OCI-LY7 (cell line): ENCODE results near the gene PNLDC1. TPM values are rescaled to one million over a fixed set of nuclear protein-coding genes. Genes with fewer than 3 reads are reported as not detected.
A peak's percentile ranks its signal among the peaks of the same experiment; 100 is the strongest.

ENCODE experiments used
- BruUV-seq: library from RNA; stranded (reverse); fragments of 400-500 nt; replicated peaks from 2 replicates; lab custom pipeline; 2021; lab: Mats Ljungman, UMichigan
- CTCF ChIA-PET: fragments of 300-600 bp; sonication (Branson Sonifier 250); formaldehyde crosslinking; loops from one replicate; lab custom pipeline; 2022; ENCODE audit warnings: antibody characterized with exemption; ENCODE audit not compliant: unreplicated experiment; lab: Charles Lee
- POLR2A ChIA-PET: fragments of 300-600 bp; sonication (Branson Sonifier 250); formaldehyde crosslinking; loops from one replicate; lab custom pipeline; 2022; ENCODE audit warnings: antibody characterized with exemption; lab: Charles Lee
- DNase-seq: peaks from one replicate; pipeline ENCODE4 v3.0.0-alpha.2; 2015; ENCODE audit warnings: low spot score
- H2AFZ ChIP-seq: fragments of 200-600 bp; sonication (generic), shearing (Covaris generic); 2 replicates; pipeline ENCODE4 v1.6.1; 2014; ENCODE audit warnings: mild to moderate bottlenecking, antibody characterized with exemption, low read length, moderate library complexity
- H3K27ac ChIP-seq: fragments of 200-600 bp; sonication (generic); 2 replicates; pipeline ENCODE4 v1.5.1; 2014; ENCODE audit warnings: mixed run types, low read depth, mild to moderate bottlenecking, moderate library complexity, low read length, inconsistent platforms; ENCODE audit not compliant: poor library complexity, severe bottlenecking
- H3K36me3 ChIP-seq: fragments of 200-600 bp; sonication (generic); 2 replicates; pipeline ENCODE4 v1.6.1; 2014; ENCODE audit warnings: mild to moderate bottlenecking, antibody characterized with exemption, low read length, moderate library complexity, mixed read lengths; ENCODE audit not compliant: insufficient read depth
- H3K4me1 ChIP-seq: fragments of 200-600 bp; sonication (generic); 2 replicates; pipeline ENCODE4 v1.5.1; 2014; ENCODE audit warnings: mild to moderate bottlenecking, low read length; ENCODE audit not compliant: insufficient read depth, poor library complexity, severe bottlenecking
- H3K4me2 ChIP-seq: fragments of 200-600 bp; sonication (generic); 2 replicates; pipeline ENCODE4 v1.6.1; 2014; ENCODE audit warnings: mild to moderate bottlenecking, low read length
- H3K4me3 ChIP-seq: fragments of 200-600 bp; sonication (generic); 2 replicates; pipeline ENCODE4 v1.5.1; 2014; ENCODE audit warnings: mild to moderate bottlenecking, low read depth, low read length; ENCODE audit not compliant: poor library complexity, severe bottlenecking
- H3K79me2 ChIP-seq: fragments of 200-600 bp; sonication (generic); 2 replicates; pipeline ENCODE4 v1.6.1; 2016; ENCODE audit warnings: low read depth, mild to moderate bottlenecking, low read length, moderate library complexity, mixed read lengths; ENCODE audit not compliant: insufficient read depth
- H3K9me2 ChIP-seq: fragments of 200-600 bp; sonication (generic); 2 replicates; pipeline ENCODE4 v1.6.1; 2016; ENCODE audit warnings: mild to moderate bottlenecking, low read length, mixed read lengths; ENCODE audit not compliant: insufficient read depth
- H3K9me3 ChIP-seq: fragments of 200-600 bp; sonication (generic); 2 replicates; pipeline ENCODE4 v1.6.1; 2014; ENCODE audit warnings: mild to moderate bottlenecking, mixed run types, low read length, mixed read lengths
- H4K20me1 ChIP-seq: fragments of 200-600 bp; sonication (generic); 2 replicates; pipeline ENCODE4 v1.6.1; 2014; ENCODE audit warnings: mild to moderate bottlenecking, antibody characterized with exemption, low read length, moderate library complexity, mixed read lengths; ENCODE audit not compliant: insufficient read depth
- EZH2phosphoT487 ChIP-seq: fragments of 200-600 bp; sonication (generic); IDR thresholded peaks from 2 replicates; pipeline ENCODE4 v1.6.1; 2018; ENCODE audit warnings: low read depth, borderline replicate concordance, mild to moderate bottlenecking, mixed run types, antibody characterized with exemption, low read length, moderate library complexity, mixed read lengths
- intact Hi-C: fragments of 100-400 bp; cut with micrococcal nuclease; formaldehyde crosslinking; loops from one replicate; pipeline ENCODE4 v1.10.0; 2022; ENCODE audit not compliant: unreplicated experiment
- total RNA-seq, 2 experiments: library from RNA; depleted of rRNA in 1 of 2; stranded (reverse); fragments of >200 nt in 1 of 2; shearing (Covaris generic) in 1 of 2; gene quantifications; 2 replicates each; pipeline ENCODE4 v1.2.3, GENCODE V29; 2014 to 2022
- TF ChIP-seq, protein P1 (sequence below): fragments of 200-600 bp; sonication (generic); conservative IDR thresholded peaks from 2 replicates; pipeline ENCODE4 v1.5.1; 2014; ENCODE audit warnings: mild to moderate bottlenecking, antibody characterized with exemption, low read length, moderate library complexity, mixed read lengths

The PNLDC1 gene
- total RNA-seq, 2 experiments from 2014 or later: not detected

DNA sequence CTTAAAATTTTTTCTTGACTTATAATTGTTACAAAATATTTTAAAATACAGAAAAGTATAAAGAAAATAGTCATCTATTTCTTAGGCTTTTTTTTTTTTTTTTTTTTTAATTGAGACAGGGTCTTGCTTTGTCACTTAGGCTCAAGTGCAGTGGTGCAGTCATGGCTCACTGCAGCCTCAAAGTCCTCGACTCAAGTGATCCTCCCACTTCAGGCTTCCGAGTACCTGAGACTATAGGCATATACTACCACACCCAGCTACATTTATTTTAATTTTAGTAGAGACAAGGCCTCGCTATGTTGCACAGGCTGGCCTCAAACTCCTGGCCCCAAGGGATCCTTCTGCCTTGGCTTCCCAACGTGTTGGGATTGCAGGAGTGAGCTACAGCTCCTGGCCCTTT, 43.6 kb upstream of the PNLDC1 start:
- no peak for DNase-seq
- peaks cover 85% of the 10 kb centered on the region for H3K36me3 ChIP-seq

DNA sequence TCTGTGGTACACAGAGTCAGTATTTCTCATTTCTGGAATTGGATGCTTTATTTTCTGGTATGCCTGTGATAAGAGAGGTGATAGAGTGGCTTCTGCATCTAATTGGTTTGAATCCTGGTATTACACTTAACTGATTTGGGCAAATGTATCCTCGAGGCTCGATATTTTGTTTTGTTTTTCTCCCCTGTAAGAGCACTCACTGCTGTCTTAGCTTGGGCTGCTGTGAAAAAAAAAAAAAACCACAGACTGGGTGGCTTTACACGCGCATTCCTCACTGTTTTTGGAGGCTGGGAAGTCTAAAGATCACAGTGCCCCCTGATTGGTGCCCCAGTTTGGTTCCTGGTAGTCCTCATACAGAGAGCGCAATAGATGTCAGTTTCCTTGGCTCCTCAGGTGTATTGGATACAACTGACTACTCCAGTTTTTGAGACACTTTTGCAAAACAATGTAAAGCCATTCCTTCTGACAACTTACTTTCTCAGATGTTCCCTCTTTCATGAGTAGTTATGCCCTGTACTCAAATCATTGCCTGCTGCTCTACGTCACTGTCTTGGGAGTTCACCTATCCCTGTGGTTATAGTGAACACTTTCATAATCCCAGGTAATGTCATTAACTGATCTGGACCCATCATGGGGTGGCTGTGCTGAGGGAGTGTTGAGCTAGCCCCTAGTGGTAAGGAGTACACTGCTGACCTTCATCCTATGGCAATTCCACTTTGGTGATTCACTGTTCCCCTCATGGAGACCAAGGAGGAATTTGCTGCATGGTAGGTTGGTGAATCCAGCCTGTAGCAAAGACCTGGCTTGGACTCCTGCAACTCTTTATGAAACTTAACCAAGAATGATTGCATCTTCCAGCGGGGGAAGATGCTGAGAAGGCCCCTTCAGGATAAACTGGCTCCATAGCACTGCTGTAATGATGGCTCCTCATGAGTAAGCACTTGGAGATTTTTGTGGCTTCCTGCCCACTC, 41.8 kb upstream of the PNLDC1 start:
- H3K36me3 ChIP-seq: peaks cover 70% of the 10 kb centered on the region
- H3K27ac ChIP-seq: no peak overlapping the region
- intact Hi-C loops: no loop called here
- CTCF ChIA-PET: no interaction called here
- H3K9me3 ChIP-seq: no peaks in the 10 kb centered on the region
- H3K4me1 ChIP-seq: peaks cover 15% of the 10 kb centered on the region
- no peak overlapping the region for H3K4me3 ChIP-seq
- no peak for TF ChIP-seq EZH2phosphoT487
- TF ChIP-seq, protein P1, sequence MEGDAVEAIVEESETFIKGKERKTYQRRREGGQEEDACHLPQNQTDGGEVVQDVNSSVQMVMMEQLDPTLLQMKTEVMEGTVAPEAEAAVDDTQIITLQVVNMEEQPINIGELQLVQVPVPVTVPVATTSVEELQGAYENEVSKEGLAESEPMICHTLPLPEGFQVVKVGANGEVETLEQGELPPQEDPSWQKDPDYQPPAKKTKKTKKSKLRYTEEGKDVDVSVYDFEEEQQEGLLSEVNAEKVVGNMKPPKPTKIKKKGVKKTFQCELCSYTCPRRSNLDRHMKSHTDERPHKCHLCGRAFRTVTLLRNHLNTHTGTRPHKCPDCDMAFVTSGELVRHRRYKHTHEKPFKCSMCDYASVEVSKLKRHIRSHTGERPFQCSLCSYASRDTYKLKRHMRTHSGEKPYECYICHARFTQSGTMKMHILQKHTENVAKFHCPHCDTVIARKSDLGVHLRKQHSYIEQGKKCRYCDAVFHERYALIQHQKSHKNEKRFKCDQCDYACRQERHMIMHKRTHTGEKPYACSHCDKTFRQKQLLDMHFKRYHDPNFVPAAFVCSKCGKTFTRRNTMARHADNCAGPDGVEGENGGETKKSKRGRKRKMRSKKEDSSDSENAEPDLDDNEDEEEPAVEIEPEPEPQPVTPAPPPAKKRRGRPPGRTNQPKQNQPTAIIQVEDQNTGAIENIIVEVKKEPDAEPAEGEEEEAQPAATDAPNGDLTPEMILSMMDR: 0 out of 2 replicates have a peak, but pooled peaks have one; percentile 25
- no peak overlapping the region for H2AFZ ChIP-seq
- no peak for DNase-seq
- no peaks in the 10 kb centered on the region for H3K9me2 ChIP-seq
- no peak overlapping the region for H3K4me2 ChIP-seq
- H3K79me2 ChIP-seq: peaks cover 7% of the 10 kb centered on the region; the same call in 1 of the 2 replicates
- POLR2A ChIA-PET: no interaction called here
- no TSS peak for BruUV-seq
- H4K20me1 ChIP-seq: 0 out of 2 replicates have a peak, but pooled peaks cover 3% of the 10 kb centered on the region

More for the DNA sequence above, 43.6 kb upstream of the PNLDC1 start:
- BruUV-seq: no TSS peak
- Histone ChIP-seq H3K4me2 (no peak overlapping the region), H4K20me1 (0 out of 2 replicates have a peak, but pooled peaks cover 3% of the 10 kb centered on the region), H3K27ac (no peak overlapping the region), H3K79me2 (peaks cover 7% of the 10 kb centered on the region; the same call in 1 of the 2 replicates), H3K9me2 (no peaks in the 10 kb centered on the region), H2AFZ (no peak overlapping the region), H3K9me3 (no peaks in the 10 kb centered on the region), H3K4me1 (peaks cover 9% of the 10 kb centered on the region), H3K4me3 (no peak overlapping the region)
- CTCF ChIA-PET: no interaction called here
- TF ChIP-seq, protein P1: no peak
- TF ChIP-seq EZH2phosphoT487: no peak
- intact Hi-C loops: no loop called here
- POLR2A ChIA-PET: interaction anchor here (0.5 to 1.1 kb wide), 4 partner anchors 19 to 170 kb away, joined by 3 read pairs; no protein-coding TSS in a partner anchor
